ENCODE data around the gene PIKFYVE.

DNA sequence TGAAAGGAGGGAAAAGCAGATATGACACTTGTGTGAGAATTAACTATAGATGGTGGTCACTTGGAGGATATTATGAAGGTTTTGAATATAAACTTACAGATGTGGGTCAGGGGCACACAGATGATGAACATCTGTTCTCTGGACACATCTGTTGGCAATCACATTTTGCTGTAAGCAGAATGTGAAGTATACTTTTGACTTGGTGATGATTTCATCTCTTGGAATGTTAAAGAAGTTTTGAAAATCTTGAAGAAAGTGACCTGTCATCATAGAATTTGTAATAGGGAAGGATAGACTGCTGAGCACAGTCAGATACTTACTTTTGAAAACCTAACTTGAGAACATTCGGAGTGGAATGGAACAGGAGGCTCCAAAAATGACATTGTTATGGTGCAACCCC is 40.2 kb downstream of the PIKFYVE start:
- TF ChIP-seq POLR2A (IDR thresholded peaks at IDR 0.05; ENCODE audit: low read depth, low read length) (no peak), TAF1 (IDR thresholded peaks at IDR 0.05; ENCODE audit: borderline replicate concordance, low read depth, low read length) (no peak), POLR2AphosphoS5 (IDR thresholded peaks at IDR 0.05; ENCODE audit: low read depth, low read length) (no peak)
